Measurements from ENCODE around the gene P3H3. TPM values are rescaled to one million over a fixed set of nuclear protein-coding genes. Genes with fewer than 3 reads are reported as not detected.

The P3H3 gene
- total and polyA plus RNA-seq, 2 of the 4 experiments (the other 2 are of a cell fraction): 27.8 to 83.9 TPM

GRCh38 chr12:6830999-6831398 is 2.8 kb downstream of the P3H3 start:
- Histone ChIP-seq H2AK9ac (replicated peaks; ENCODE audit: low read depth, low read length, poor library complexity) (no peak overlapping the region), H2BK20ac (ENCODE audit: low read depth, low read length) (no peak overlapping the region), H3K27ac (ENCODE audit: insufficient read depth, low read length) (no peak overlapping the region), H4K5ac (ENCODE audit: low read depth, low read length) (no peak overlapping the region), H3K36me3 (ENCODE audit: control insufficient read depth, insufficient read depth, low read length) (peaks cover 35% of the 10 kb centered on the region), H3K23ac (ENCODE audit: low read depth, low read length) (no peak overlapping the region), H4K8ac (ENCODE audit: low read depth in 2 of 2, low read length in 2 of 2) (no peak overlapping the region), H3K4me3 (ENCODE audit: insufficient read depth, low read depth, low read length) (no peak overlapping the region), H2AFZ (replicated peaks; ENCODE audit: low read length, poor library complexity) (no peak overlapping the region), H3K27me3 (ENCODE audit: control insufficient read depth, insufficient read depth, low read length) (no peaks in the 10 kb centered on the region), H4K20me1 (ENCODE audit: insufficient read depth, low read length) (peaks cover 12% of the 10 kb centered on the region), H3K79me1 (ENCODE audit: low read depth in 1 of 2, low read length in 2 of 2) (peaks cover 17 to 69% of the 10 kb centered on the region in 2 experiments), H3K9me1 (ENCODE audit: insufficient read depth, low read length) (peaks cover 6% of the 10 kb centered on the region; the same call in 1 of the 2 replicates), H2BK5ac (ENCODE audit: low read depth, low read length, poor library complexity, severe bottlenecking) (no peak overlapping the region), H3K56ac (ENCODE audit: extremely low read depth, insufficient read depth, low read length) (no peak overlapping the region), H3K9me3 (ENCODE audit: control insufficient read depth, insufficient read depth, low read length) (no peaks in the 10 kb centered on the region), H3K9ac (ENCODE audit: low read depth, low read length) (no peak overlapping the region), H3K4me1 (ENCODE audit: control insufficient read depth, insufficient read depth, low read length) (peaks cover 10% of the 10 kb centered on the region), H2BK15ac (ENCODE audit: low read depth, low read length) (no peak overlapping the region), H2BK120ac (ENCODE audit: low read depth, low read length) (no peak overlapping the region), H2AK5ac (ENCODE audit: low read depth, low read length) (no peak overlapping the region), H3K4me2 (ENCODE audit: low read depth, low read length) (no peak overlapping the region), H4K91ac (ENCODE audit: insufficient read depth, low read depth, low read length) (no peak overlapping the region), H3K14ac (replicated peaks; ENCODE audit: low read depth, low read length) (no peak overlapping the region), H3K18ac (ENCODE audit: low read depth, low read length) (no peak overlapping the region), H3K4ac (ENCODE audit: low read depth, low read length) (no peak overlapping the region)
- dilution Hi-C loops (cut with HindIII; ENCODE audit: low sequenced_read_pairs, unreplicated experiment): no loop called here
- no peak for DNase-seq
- TF ChIP-seq MXI1 (IDR thresholded peaks at IDR 0.05; ENCODE audit: borderline replicate concordance, low read depth, low read length): no peak
- TF ChIP-seq CHD1 (IDR thresholded peaks at IDR 0.05; ENCODE audit: low read depth, low read length): no peak
- no peak for TF ChIP-seq ELK1 (IDR thresholded peaks at IDR 0.05; ENCODE audit: borderline replicate concordance, low read depth, low read length)
- TF ChIP-seq MAZ (IDR thresholded peaks at IDR 0.05; ENCODE audit: borderline replicate concordance, low read depth, low read length): no peak
- TF ChIP-seq RCOR1 (IDR thresholded peaks at IDR 0.05; ENCODE audit: insufficient replicate concordance, low read length): no peak
- TF ChIP-seq NFE2L2 (IDR thresholded peaks at IDR 0.05; ENCODE audit: low read depth, low read length): no peak
- TF ChIP-seq RFX5 (IDR thresholded peaks at IDR 0.05; ENCODE audit: low read depth, low read length): no peak
- no peak for TF ChIP-seq FOS (IDR thresholded peaks at IDR 0.05; ENCODE audit: low read depth, low read length)
- TF ChIP-seq SMC3 (IDR thresholded peaks at IDR 0.05; ENCODE audit: low read depth, low read length): no peak
- no peak for TF ChIP-seq CEBPB (IDR thresholded peaks at IDR 0.05; ENCODE audit: low read depth, low read length)
- no peak for TF ChIP-seq RAD21 (IDR thresholded peaks at IDR 0.05; ENCODE audit: low read length)
- no peak for TF ChIP-seq MAFK (IDR thresholded peaks at IDR 0.05; ENCODE audit: low read depth, low read length)
- TF ChIP-seq CTCF (conservative IDR thresholded peaks at IDR 0.05; ENCODE audit: low read depth, low read length): no peak
- TF ChIP-seq BHLHE40 (IDR thresholded peaks at IDR 0.05; ENCODE audit: low read depth, low read length): no peak
- TF ChIP-seq, protein P1, sequence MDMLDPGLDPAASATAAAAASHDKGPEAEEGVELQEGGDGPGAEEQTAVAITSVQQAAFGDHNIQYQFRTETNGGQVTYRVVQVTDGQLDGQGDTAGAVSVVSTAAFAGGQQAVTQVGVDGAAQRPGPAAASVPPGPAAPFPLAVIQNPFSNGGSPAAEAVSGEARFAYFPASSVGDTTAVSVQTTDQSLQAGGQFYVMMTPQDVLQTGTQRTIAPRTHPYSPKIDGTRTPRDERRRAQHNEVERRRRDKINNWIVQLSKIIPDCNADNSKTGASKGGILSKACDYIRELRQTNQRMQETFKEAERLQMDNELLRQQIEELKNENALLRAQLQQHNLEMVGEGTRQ (IDR thresholded peaks at IDR 0.05; ENCODE audit: low read depth, low read length): no peak
- TF ChIP-seq POLR2A (IDR thresholded peaks at IDR 0.05; ENCODE audit: low read depth, low read length): no peak
- in situ Hi-C loops (cut with MboI; ENCODE audit: low sequenced_read_pairs): no loop called here
- no TSS peak for BruUV-seq (replicated peaks)
- no peak for ATAC-seq (ENCODE audit: low read depth)
- WGBS, 2 experiments (ENCODE audit: extremely low coverage in 2 of 2, insufficient read length in 1 of 2): 82% methylated on average over 2 of the region's 6 CpGs; no CpG with 5 or more reads in 1 of the 2 experiments
- POLR2A ChIA-PET (ENCODE audit: unreplicated experiment): no interaction called here
- intact Hi-C loops (cut with micrococcal nuclease): no loop called here
- CTCF ChIA-PET: no interaction called here
